ENCODE results near the gene SPG21.

Gene SPG21

DNA sequence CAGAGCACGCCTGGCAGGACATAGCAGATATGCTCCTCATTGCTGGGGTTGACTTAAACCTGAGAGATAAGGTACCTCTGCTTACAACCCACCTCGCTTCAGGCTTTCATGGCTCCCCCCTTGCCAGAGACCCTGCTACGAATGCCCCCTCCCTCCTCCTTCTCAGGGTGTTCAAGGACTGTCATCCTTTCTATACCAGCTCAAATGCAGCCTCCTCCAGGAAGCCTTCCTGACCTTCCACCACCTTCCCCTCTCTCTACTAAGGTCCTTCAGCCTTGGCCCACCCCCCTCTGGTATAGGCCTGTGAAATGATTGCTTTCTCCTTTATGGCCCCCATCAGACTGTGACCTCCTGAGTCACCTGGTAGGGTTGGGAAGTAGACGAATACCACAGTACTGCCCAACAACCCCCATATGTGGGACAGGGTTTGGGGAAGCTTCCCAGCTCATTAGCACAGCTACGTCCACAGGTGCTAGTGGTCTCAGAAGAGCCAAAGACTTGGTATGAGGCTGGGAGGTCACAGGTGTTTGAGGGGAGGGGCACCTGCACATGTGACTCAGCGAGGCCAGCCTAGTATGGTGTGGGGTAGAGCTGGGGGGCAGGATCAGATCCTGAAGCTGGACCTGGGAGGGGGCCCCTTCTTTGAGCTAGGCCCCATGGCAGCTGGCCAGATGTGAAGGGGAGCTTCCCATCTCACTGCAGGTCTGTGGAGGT is 46.0 kb downstream of the SPG21 start:
- DNase-seq (ENCODE audit: low read depth in 3 of 3, low spot score in 1 of 3): no peak

DNA sequence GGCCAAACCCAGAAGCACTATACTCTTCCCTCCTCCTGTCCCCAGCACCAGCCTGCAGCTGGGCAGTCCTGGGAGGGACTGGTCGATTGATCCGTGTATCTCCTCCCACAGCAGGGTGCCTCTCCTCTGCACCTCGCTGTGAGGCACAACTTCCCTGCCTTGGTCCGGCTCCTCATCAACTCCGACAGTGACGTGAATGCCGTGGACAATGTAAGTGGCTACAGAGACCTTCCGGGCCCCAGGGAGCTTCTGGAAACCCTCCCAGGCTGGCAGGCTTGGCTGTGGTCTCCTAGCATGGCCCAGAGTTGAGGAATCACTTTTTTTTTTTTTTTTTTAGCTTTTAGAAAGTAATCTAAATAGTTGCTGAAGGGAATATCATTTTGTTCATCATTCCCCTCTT is 47.4 kb downstream of the SPG21 start:
- DNase-seq (ENCODE audit: low read depth in 3 of 3, low spot score in 1 of 3): no peak

DNA sequence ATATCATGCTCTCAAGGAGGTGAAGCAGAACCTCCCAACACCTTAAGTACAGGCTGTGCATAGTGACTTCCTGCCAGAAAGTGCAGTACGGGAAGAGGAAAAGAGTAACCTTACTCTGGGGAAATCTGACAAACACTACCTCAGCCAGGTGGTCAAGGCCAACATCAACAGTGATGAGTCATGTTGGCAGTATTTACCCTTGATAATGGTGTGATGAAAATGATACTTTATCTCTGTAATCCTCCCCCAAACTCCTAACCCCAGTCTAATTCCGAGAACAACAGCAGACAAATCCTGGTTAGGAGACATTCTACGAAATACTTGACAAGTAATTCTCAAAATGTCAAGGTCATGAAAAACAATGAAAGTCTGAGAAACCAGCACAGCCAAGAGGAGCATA is 51.5 kb downstream of the SPG21 start:
- DNase-seq (ENCODE audit: low read depth in 3 of 3, low spot score in 1 of 3): no peak

DNA sequence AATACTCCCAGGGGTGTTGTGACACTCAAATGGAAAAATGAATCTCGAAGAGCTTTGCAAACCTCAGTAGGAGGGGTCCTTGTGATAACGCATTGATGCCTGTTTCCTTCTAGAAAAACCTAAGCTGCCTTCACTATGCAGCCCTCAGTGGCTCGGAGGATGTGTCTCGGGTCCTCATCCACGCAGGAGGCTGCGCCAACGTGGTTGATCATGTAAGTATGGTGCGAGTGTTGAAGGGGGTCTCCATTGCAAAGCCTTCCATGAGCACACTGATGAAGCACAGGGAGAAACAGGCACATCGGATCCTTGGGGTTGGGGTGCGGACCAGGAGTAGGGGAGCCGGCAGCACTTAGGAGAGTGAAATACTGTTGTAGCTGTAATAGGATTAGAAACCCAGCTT is 55.7 kb downstream of the SPG21 start:
- DNase-seq (ENCODE audit: low read depth in 3 of 3, low spot score in 1 of 3): no peak

DNA sequence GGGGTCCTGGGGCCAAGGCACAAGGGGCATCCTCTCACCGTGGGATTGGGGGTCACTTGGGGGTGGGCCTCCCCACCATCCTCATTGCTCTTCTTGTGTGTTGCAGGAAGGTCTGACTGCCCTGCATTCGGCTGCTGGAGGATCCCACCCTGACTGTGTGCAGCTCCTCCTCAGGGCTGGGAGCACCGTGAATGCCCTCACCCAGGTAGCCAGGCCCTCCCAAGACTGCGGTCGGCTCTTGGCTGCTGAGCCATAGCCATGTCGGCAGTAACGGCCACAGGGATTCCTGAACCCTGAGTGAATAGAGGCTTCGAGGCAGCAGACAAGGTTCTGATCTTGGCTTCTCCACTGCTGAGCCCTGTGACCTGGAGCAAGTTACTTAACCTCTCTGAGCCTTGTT is 58.3 kb downstream of the SPG21 start:
- no peak for DNase-seq (ENCODE audit: low read depth in 3 of 3, low spot score in 1 of 3)

DNA sequence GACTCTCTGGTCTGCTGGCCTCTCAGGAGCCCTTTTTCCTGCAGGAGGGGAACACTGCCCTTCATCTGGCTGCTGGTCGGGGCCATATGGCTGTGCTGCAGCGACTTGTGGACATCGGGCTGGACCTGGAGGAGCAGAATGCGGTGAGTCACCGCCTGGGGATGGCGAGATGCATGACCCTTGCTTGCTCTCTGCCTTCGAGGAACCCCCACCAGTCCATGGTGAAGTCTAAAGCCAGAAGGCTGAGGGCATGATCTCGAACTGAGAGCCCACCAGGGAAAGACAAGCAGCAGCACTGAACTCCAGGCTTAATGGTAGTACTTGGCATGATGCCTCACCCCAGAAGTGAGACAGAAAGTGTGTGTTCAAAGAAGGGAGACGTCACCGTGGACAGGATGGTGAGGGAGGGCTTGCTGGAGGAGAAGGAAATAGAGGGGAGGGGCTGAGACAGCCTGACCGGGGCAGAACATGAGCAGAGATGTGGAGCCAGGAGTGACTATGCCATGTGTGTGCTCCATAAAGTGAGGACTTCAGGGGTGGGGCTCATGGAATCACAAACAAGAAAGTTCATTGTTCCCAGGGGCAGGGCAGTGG is 58.8 kb downstream of the SPG21 start:
- no peak for DNase-seq (ENCODE audit: low read depth in 3 of 3, low spot score in 1 of 3)

DNA sequence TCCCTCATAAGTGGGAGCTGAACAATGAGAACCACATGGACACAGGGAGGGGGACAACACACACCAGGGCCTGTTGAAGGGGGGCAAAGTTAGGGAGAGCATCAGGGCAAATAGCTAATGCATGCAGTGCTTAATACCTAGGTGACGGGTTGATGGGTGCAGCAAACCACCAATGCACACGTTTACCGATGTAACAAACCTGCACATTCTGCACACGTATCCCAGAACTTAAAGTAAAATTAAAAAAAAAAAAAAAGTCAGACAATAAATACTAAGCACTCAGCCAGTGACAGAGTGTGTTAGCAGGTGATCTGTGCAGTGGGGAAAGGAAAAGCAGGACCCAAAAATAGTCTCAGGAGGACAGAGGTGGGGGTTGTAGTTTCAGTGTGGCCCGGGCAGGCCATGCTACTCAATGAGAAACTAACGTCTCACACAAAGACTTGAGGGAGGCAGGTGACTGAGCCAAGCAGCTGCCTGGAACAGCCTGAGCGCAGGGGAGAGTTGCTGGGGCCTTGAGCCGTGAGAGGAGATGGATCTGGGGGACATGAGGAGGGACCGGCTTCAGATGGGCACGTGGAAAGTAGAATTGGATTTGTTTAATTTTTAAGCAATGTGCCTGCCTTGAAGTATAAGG is 59.6 kb downstream of the SPG21 start:
- DNase-seq (ENCODE audit: low read depth in 3 of 3, low spot score in 1 of 3): no peak

DNA sequence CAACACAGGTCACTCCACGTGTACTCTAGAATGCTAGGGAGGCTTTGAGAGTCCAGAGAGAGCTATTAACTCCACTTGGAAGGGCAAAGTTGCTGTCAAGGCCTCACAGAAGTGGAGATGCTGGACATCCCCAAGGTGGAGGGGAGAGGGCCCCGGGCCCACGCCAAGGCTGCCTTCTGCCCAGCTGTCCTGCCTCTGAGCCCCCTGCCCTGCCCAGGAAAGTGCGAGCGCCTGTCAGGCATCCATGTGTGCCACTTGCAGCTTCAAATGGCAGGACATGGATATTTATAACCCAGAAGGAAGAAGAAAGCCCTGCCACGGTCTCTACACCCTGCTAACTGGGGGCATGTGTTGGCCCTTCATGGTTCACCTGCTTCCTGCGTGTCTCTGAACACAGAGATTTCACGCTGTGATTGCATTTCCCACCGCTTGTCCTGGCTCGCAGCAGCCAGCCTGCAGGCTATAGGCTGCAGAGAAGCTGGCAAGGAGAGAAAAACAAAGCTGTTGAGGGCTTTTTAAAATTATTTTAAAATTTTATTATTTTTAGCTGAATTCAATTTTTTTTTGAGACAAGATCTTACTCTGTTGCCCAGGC is 61.0 kb downstream of the SPG21 start:
- DNase-seq (ENCODE audit: low read depth in 3 of 3, low spot score in 1 of 3): no peak

DNA sequence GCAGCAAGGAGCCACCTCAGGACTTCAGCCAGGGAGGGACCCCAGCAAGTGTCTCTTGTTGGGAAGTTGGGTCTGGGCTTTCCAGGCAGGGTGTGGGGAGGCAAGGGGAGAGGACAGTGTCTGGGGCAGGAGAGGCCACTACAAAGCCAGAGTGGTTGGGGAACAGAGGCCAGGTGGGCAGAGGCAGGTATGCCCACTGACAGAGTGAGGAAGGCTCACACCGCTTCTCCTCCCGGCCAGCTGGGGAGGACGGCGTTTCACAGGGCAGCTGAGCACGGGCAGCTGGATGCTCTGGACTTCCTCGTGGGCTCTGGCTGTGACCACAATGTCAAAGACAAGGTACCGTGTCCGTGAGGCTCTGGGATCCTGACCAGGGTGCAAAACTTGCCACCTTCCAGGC is 63.1 kb downstream of the SPG21 start:
- DNase-seq (ENCODE audit: low read depth in 3 of 3, low spot score in 1 of 3): no peak

DNA sequence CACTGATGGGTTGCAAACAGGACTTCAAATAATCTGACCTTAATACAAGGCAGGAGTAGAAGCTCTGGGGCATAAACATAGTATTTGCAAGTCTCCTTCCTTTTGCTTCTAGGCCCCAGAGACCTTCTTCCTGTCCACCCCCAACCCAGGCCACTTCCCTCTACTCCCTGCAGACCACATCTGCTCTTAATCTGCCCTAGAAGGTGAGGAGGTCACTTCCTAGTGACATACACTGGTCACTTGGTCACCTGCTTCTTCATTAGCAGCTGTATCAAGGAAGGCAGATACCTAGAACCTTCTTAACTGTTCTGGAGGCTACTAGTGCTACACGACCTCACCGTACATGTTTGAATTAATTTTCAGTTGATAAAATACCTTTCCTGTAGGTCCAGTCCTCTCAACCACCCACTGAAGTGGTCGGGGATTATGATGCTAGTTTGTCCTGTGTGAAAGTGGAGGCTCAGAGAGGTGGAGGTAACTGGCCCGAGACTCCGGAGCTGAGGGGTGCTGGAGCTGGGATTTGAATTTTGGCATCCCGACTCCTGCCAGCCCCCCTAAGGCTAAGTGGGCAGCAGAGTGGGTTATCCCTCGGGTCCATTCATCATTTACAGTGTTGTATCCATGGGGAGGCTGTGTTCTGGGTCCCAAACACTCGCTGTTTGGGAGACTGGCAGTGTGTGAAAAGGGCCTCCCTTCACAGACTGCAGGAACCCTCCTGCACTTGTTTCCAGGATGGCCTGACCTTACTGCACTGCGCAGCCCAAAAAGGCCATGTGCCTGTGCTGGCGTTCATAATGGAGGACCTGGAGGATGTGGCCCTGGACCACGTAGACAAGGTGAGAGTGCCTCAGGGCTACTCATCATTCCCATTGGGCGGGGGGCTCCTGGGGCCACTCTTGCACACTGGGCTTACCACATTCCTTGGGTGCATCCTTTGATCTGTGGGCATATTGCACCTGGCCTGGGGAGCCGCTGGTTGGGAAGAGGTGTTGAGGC is 64.1 kb downstream of the SPG21 start:
- DNase-seq (ENCODE audit: low read depth in 3 of 3, low spot score in 1 of 3): no peak

DNA sequence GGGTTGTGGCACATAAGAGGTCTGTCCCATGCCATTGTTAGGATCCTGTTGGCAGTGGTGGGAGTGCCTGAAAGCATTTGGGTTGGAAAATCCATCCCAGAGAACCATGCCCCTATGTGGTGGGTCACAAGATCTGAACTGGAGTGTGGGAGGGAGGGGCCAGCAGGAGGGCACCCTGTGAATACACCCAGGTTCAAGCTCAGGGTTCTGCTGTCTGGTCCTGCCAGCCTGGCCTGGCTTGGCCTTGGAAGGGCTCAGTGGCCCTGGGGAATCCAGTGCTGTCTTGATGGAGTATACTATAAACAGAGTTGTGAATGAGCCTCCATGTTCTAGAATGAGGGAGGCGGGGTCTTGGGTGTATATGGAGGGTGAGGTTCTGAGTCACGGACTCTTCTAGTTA is 66.2 kb downstream of the SPG21 start:
- DNase-seq (ENCODE audit: low read depth in 3 of 3, low spot score in 1 of 3): no peak

DNA sequence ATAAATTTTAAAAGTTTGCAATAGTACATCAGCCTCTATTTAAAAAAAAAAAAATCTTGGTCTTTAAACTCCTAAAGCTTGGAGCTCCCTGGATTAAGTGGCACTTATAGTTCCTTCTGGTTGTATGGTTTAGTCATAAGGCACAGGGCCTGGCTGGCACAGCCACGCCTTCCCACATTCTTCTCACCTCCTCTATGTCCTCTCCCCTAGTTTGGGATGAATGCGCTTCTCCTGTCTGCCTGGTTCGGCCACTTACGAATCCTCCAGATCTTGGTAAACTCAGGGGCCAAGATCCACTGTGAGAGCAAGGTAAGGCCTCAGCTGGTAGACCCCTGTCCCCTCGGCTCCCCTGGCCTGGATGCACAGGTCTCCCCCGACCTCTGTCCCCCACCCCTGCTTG is 68.0 kb downstream of the SPG21 start:
- no peak for DNase-seq (ENCODE audit: low read depth in 3 of 3, low spot score in 1 of 3)

DNA sequence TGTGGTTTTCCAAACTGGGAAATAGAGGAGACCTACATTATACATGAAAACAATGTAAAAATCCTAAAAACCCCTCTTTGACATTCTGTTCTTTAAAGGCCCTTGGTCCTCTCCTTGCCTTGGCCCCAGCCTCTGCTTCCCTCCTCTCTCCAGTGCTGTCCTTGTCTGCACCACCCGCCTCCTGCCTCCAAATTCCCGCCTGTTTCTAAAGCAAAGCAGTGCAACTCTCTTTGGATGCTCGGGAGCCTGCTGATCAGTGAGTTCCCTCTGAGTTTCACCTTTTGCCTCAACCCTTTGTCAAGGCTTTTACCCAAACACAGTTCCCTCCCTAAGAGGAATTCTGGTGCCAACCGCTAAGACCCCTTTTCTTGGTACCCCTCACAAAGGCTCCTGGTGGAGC is 70.0 kb downstream of the SPG21 start:
- no peak for DNase-seq (ENCODE audit: low read depth in 3 of 3, low spot score in 1 of 3)

DNA sequence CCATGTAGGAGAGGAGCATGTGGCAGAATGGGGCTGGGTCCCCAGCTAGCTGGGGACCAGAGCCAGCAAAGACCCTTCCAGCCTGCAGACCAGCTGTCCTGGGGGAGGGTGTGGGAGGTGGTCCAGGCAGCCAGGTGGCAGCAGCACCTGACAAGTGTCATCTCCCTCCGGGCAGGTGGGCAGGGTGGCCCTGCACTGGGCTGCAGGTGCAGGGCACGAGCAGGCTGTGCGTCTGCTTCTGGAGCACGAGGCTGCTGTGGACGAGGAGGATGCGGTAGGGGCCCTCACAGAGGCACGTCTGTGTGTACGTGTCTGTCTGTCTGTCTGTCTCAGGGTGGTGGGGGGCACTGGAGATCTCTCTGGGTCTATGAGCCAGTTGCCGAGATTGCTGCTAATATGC is 72.5 kb downstream of the SPG21 start:
- DNase-seq (ENCODE audit: low read depth in 3 of 3, low spot score in 1 of 3): no peak

DNA sequence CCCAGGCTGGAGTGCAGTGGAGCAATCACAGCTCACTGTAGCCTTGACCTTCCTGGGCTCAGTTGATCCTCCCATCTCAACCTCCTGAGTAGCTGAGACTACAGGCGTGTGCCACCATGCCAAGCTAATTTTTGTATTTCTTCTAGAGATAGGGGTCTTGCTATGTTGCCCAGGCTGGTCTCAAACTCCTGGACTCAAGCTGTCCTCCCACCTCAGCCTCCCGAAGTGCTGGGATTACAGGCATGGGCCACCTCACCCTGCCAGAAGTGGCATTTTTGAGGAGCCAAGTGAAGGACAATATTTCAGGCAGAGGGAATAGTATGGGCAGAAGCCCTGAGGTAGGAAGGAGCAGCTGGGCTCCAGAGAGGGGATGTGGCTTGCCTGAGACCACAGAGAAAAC is 73.3 kb downstream of the SPG21 start:
- no peak for DNase-seq (ENCODE audit: low read depth in 3 of 3, low spot score in 1 of 3)

DNA sequence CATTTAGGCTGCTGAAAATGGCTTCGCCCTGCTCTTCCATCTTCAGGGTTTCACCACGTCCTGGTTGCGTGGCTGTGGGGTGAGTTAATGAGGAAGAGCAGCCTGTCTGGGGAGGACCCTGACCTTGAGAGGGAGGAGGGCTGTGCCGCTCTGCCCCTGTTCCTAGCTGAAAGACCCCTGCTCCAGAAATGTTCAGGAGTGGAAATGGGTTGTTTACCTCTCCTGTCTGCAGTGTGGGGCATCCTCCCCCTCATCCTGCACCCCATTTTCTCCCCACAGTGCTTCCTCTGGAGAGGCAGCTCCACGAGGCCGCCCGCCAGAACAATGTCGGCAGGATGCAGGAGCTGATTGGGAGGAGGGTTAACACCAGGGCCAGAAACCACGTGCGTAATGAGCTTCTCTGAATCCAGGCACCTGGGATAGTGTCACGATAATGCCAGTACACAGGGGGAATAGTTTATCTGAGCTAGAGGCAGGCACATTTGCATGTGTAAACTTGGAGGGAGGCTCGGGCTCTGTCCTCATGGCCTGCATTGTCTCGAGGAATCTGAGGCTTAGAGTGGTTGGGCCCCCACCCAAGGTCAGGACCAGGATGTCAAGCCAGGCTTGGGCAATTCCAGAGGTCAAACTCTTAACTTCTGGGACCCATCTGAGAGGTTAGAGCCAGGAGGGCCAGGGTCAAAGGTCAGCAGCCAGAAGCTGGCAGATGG is 74.0 kb downstream of the SPG21 start:
- DNase-seq (ENCODE audit: low read depth in 3 of 3, low spot score in 1 of 3): no peak

Data from stimulated activated CD4-positive, alpha-beta T cell treated with anti-CD3 and anti-CD28 coated beads, TNF-alpha, amount 100 ng/mL, for 1 hour (primary cell).